NCI-H187 (cell line): ENCODE measurements around the gene VPS54.
"Not testable (repeated sequence)": the region's sequence is repeated elsewhere in the genome, so short reads cannot be mapped to it uniquely, and the experiment has no call there.

Experiments
- DNase-seq, 2 experiments: peaks; one replicate each; lab custom pipeline; 2025; lab: John Stamatoyannopoulos, UW

The VPS54 gene

GRCh38 chr2:63872571-63873328, 146.5 kb downstream of the VPS54 start:
- no peak for DNase-seq

GRCh38 chr2:63871864-63872263, 147.4 kb downstream of the VPS54 start:
- no peak for DNase-seq

GRCh38 chr2:63870679-63871078, 148.5 kb downstream of the VPS54 start:
- DNase-seq, result no peak

- no peak for DNase-seq
These were observed 153.1 kb downstream of the VPS54 start for GRCh38 chr2:63866009-63866709.

- no peak for DNase-seq
These were observed 153.9 kb downstream of the VPS54 start for GRCh38 chr2:63865159-63865799.

GRCh38 chr2:63863707-63864106, 155.5 kb downstream of the VPS54 start:
- no peak for DNase-seq

- no peak for DNase-seq
These were observed 156.4 kb downstream of the VPS54 start for GRCh38 chr2:63862806-63863205.

- peak; percentile 12 to 30 for DNase-seq
These were observed 157.9 kb downstream of the VPS54 start for GRCh38 chr2:63861220-63861822.

GRCh38 chr2:63858291-63858690, 160.9 kb downstream of the VPS54 start:
- DNase-seq, result no peak

- no peak for DNase-seq
These were observed 163.0 kb downstream of the VPS54 start for GRCh38 chr2:63856303-63856603.

GRCh38 chr2:63855418-63856302, 163.6 kb downstream of the VPS54 start:
- DNase-seq, result no peak

- no peak for DNase-seq
These were observed 165.5 kb downstream of the VPS54 start for GRCh38 chr2:63853527-63854310.

- no peak for DNase-seq
These were observed 167.4 kb downstream of the VPS54 start for GRCh38 chr2:63851691-63852311.

- DNase-seq, result no peak
These were observed 168.6 kb downstream of the VPS54 start for GRCh38 chr2:63850649-63851048.

GRCh38 chr2:63850204-63850571, 169.0 kb downstream of the VPS54 start:
- DNase-seq, result no peak

- no peak for DNase-seq
These were observed 169.6 kb downstream of the VPS54 start for GRCh38 chr2:63849381-63850203.

- not testable (repeated sequence) for DNase-seq
These were observed 171.7 kb downstream of the VPS54 start for GRCh38 chr2:63847571-63847970.

- DNase-seq, result no peak
These were observed 172.7 kb downstream of the VPS54 start for GRCh38 chr2:63846487-63846886.

GRCh38 chr2:63845866-63846265, 173.4 kb downstream of the VPS54 start:
- DNase-seq, result no peak

GRCh38 chr2:63844616-63845015, 174.6 kb downstream of the VPS54 start:
- DNase-seq, result no peak
